Peyer's patch (tissue), 4 donors: Measurements from ENCODE around the gene KIF21A. TPM values are rescaled to one million over a fixed set of nuclear protein-coding genes. Genes with fewer than 3 reads are reported as not detected.

Experiments used
- DNase-seq, 3 donors: peaks; one replicate each; pipeline ENCODE4 v3.0.0-alpha.2; 2017 to 2019
- H3K27ac ChIP-seq, 4 donors: fragments of 200-600 bp; sonication (generic); one replicate each; pipeline ENCODE4 v1.5.1; 2016 to 2019
- H3K27me3 ChIP-seq, 2 donors: fragments of 200-600 bp; sonication (generic); one replicate each; pipeline ENCODE4 v1.5.1; 2019
- H3K36me3 ChIP-seq, 3 donors: fragments of 200-600 bp; sonication (generic); one replicate each; pipeline ENCODE4 v1.5.1; 2016 to 2019
- H3K4me1 ChIP-seq, 4 donors: fragments of 200-600 bp; sonication (generic); one replicate each; pipeline ENCODE4 v1.5.1; 2016 to 2019
- H3K4me3 ChIP-seq, 4 donors: fragments of 200-600 bp; sonication (generic); 1 replicate in 3 of 4; 2 replicates in 1 of 4; pipeline ENCODE4 v1.5.1; 2016 to 2019; ENCODE audit warnings: mild to moderate bottlenecking in 1 of 4
- H3K9me3 ChIP-seq, 4 donors: fragments of 200-600 bp; sonication (generic); one replicate each; pipeline ENCODE4 v1.5.1; 2016 to 2019; ENCODE audit warnings: mild to moderate bottlenecking in 1 of 4
- POLR2A ChIP-seq, 2 donors: fragments of 450-650 bp; IDR thresholded peaks; one replicate each; pipeline ENCODE4 v1.5.1; 2017; ENCODE audit warnings: antibody characterized with exemption in 2 of 2, mild to moderate bottlenecking in 2 of 2, moderate library complexity in 2 of 2
- total RNA-seq, 4 donors: library from RNA; depleted of rRNA; stranded (reverse); fragments of >200 nt; gene quantifications; one replicate each; pipeline ENCODE4 v1.1.0, GENCODE V29; 2016
- TF ChIP-seq, protein P1 (sequence below), 6 experiments: fragments of 450-650 bp in 4 of 6; fragments of 200-600 bp in 2 of 6; sonication (generic) in 1 of 6; IDR thresholded peaks; one replicate each; pipeline ENCODE4 v1.5.1; 2017 to 2019; ENCODE audit warnings: antibody characterized with exemption in 6 of 6, mild to moderate bottlenecking in 3 of 6, moderate library complexity in 1 of 6

KIF21A gene
- total RNA-seq, 4 donors from 2014 or later = 14.7 to 41.3 (median 27.0) TPM

DNA sequence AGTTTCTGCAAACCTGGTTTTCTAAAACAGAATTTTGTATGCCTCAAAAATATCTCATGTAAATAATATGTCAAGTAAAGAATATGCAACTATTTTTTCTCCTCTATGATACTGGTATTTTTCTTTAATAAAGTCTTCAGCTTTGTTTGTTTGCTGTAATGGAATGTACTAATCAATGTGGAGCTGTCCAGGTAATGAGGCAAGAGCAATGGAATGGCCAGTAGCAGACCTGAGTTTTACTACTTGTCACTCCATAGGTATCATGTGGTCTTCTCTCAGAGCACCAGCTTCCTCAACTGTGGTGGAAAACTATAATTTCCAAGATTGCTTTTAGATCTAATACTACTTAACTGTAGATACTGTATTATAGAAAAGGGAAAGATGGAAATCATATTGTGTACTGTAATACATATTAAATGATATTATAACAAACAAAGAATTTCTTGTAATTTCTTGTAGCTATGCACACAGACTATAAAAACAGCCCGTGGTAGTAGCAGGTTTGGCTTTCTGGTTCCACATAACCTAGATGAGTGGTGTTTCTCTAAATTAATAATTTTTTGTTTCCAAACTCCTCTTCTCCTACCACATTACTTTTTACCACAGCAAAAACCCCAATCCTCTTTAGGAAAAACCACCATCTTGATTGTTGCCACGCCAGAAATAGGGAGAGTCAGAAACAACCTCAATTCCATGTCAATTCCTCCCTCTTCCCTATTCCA, 70.6 kb downstream of the KIF21A start:
- no peaks in the 10 kb centered on the region for H3K9me3 ChIP-seq
- H3K36me3 ChIP-seq = peaks cover 0 to 4% (median 0%) of the 10 kb centered on the region in 3 donors
- H3K27ac ChIP-seq = no peak overlapping the region
- H3K27me3 ChIP-seq = no peaks in the 10 kb centered on the region
- DNase-seq = no peak
- no peaks in the 10 kb centered on the region for H3K4me1 ChIP-seq
- TF ChIP-seq, protein P1, sequence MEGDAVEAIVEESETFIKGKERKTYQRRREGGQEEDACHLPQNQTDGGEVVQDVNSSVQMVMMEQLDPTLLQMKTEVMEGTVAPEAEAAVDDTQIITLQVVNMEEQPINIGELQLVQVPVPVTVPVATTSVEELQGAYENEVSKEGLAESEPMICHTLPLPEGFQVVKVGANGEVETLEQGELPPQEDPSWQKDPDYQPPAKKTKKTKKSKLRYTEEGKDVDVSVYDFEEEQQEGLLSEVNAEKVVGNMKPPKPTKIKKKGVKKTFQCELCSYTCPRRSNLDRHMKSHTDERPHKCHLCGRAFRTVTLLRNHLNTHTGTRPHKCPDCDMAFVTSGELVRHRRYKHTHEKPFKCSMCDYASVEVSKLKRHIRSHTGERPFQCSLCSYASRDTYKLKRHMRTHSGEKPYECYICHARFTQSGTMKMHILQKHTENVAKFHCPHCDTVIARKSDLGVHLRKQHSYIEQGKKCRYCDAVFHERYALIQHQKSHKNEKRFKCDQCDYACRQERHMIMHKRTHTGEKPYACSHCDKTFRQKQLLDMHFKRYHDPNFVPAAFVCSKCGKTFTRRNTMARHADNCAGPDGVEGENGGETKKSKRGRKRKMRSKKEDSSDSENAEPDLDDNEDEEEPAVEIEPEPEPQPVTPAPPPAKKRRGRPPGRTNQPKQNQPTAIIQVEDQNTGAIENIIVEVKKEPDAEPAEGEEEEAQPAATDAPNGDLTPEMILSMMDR (IDR thresholded peaks at IDR 0.05) = no peak
- no peak for TF ChIP-seq POLR2A (IDR thresholded peaks at IDR 0.05)
- no peak overlapping the region for H3K4me3 ChIP-seq

- Histone ChIP-seq H3K27ac (no peak overlapping the region), H3K36me3 (peaks cover 0 to 4% (median 0%) of the 10 kb centered on the region in 3 donors), H3K4me1 (no peaks in the 10 kb centered on the region), H3K27me3 (no peaks in the 10 kb centered on the region), H3K4me3 (no peak overlapping the region), H3K9me3 (no peaks in the 10 kb centered on the region)
- TF ChIP-seq, protein P1 (IDR thresholded peaks at IDR 0.05) = no peak
- TF ChIP-seq POLR2A (IDR thresholded peaks at IDR 0.05) = no peak
- no peak for DNase-seq
Measured at GRCh38 chr12:39369756-39370155, 73.2 kb downstream of the KIF21A start.

DNA sequence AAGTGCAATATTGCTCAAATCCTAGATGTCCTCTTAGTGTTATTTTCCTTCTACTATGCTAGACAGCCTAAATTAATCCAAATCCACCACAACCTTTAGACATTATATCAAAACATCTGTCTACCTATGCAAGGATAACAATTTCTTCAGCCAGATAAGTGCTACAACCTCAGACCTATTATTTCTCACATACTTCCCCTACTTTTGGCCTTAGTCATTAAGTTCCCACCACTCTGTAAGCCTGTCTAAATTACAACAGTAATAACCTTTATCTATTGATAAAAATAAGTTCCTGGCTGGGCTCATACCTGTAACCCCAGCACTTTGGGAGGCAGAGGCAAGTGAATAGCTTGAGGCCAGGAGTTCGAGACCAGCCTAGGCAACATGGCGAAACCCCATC, 74.0 kb downstream of the KIF21A start:
- Histone ChIP-seq H3K4me3 (no peak overlapping the region), H3K36me3 (peaks cover 0 to 4% (median 0%) of the 10 kb centered on the region in 3 donors), H3K27me3 (no peaks in the 10 kb centered on the region), H3K4me1 (no peaks in the 10 kb centered on the region), H3K27ac (no peak overlapping the region), H3K9me3 (no peaks in the 10 kb centered on the region)
- DNase-seq = no peak
- TF ChIP-seq, protein P1 (IDR thresholded peaks at IDR 0.05) = no peak
- TF ChIP-seq POLR2A (IDR thresholded peaks at IDR 0.05) = no peak

DNA sequence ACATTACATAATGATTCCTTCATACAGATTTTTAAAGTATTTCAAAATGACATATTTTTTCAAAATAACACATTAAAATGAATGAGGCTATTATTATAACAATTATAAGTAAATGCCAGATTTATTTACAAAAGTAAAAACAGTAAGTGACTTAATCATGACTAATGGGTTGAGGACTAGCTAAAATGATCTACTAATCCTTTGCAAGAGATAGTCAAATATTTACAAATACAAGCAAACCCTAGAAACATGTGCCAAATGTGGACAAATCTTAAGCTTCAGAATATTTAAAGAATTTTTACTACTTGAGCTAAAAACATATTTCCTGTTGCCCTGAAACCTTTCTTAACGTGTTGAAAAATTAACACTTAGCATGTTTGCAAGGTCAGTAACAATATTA, 74.8 kb downstream of the KIF21A start:
- Histone ChIP-seq H3K4me3 (no peak overlapping the region), H3K9me3 (no peaks in the 10 kb centered on the region), H3K27me3 (no peaks in the 10 kb centered on the region), H3K36me3 (peaks cover 0 to 4% (median 0%) of the 10 kb centered on the region in 3 donors), H3K4me1 (no peaks in the 10 kb centered on the region), H3K27ac (no peak overlapping the region)
- DNase-seq = no peak
- TF ChIP-seq, protein P1 (IDR thresholded peaks at IDR 0.05) = no peak
- no peak for TF ChIP-seq POLR2A (IDR thresholded peaks at IDR 0.05)

- no peaks in the 10 kb centered on the region for H3K4me1 ChIP-seq
- no peaks in the 10 kb centered on the region for H3K9me3 ChIP-seq
- H3K36me3 ChIP-seq = peaks cover 0 to 4% (median 0%) of the 10 kb centered on the region in 3 donors
- no peak overlapping the region for H3K4me3 ChIP-seq
- no peaks in the 10 kb centered on the region for H3K27me3 ChIP-seq
- H3K27ac ChIP-seq = no peak overlapping the region
- TF ChIP-seq POLR2A (IDR thresholded peaks at IDR 0.05) = no peak
- TF ChIP-seq, protein P1 (IDR thresholded peaks at IDR 0.05) = no peak
- no peak for DNase-seq
Measured at GRCh38 chr12:39367494-39367893, 75.4 kb downstream of the KIF21A start.
